ENCODE data around the gene HAP1. TPM values are rescaled to one million over a fixed set of nuclear protein-coding genes. Genes with fewer than 3 reads are reported as not detected.

Gene HAP1
- total RNA-seq, 1 experiment from 2014 or later = 0.40 TPM

DNA sequence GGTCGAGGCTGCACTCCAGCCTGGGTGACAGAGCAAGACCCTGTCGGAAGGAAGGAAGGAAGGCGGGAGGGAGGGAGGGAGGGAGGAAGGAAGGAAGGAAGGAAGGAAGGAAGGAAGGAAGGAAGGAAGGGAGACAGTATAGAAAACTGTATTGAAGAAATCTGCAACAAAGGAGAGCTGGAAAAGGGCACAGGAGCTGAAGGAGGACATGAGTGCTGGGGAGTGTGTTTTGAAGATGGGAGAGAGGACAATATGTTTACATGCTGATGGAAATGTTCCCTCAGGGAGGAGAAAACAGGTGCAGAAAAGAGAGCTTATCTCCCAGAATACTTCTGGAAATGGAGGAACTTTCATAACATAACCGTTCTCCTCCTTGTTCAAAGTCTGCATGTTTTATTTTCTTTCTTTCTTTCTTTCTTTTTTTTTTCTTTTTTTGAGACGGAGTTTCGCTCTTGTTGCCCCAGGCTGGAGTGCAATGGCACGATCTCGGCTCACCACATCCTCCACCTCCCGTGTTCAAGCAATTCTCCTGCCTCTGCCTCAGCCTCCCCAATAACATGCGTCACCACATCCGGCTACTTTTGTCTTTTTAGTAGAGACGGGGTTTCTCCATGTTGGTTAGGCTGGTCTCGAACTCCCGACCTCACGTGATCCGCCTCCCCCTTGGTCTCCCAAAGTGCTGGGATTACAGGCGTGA is 2.7 kb upstream of the HAP1 start:
- in situ Hi-C loops (cut with HindIII; ENCODE audit: low pct_unique_long_range_greater_than_20kb, low sequenced_read_pairs) = no loop called here
- DNase-seq (ENCODE audit: low read depth, low spot score) = no peak

- in situ Hi-C loops (cut with HindIII; ENCODE audit: low pct_unique_long_range_greater_than_20kb, low sequenced_read_pairs) = no loop called here
- DNase-seq (ENCODE audit: low read depth, low spot score) = no peak
These were observed 1.3 kb upstream of the HAP1 start for GRCh38 chr17:41735744-41736143.

- no peak for DNase-seq (ENCODE audit: low read depth, low spot score)
- in situ Hi-C loops (cut with HindIII; ENCODE audit: low pct_unique_long_range_greater_than_20kb, low sequenced_read_pairs) = no loop called here
These were observed 488 bp upstream of the HAP1 start for GRCh38 chr17:41734949-41735313.

- no peak for DNase-seq (ENCODE audit: low read depth, low spot score)
- in situ Hi-C loops (cut with HindIII; ENCODE audit: low pct_unique_long_range_greater_than_20kb, low sequenced_read_pairs) = no loop called here
These were observed 900 bp downstream of the HAP1 start for GRCh38 chr17:41733348-41734138.

DNA sequence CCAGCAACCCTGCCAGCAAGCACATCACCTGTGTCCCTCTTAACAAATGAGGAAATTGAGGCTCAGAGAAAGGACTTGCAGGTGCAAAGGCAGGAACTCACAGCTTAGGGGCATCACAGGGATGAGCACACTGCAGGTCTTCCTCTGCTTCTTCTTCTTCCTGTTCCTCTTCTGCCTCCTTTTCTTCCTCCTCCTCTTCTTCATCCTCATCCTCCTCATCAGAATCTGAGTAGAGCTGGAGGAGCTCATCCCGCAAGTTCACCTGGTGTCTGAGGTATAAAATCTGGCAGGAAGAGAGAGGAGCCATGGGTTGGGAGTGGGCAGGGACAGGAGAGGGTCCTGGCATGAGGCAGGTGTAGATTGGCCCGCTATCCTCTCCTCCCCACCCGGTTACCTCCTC is 2.6 kb downstream of the HAP1 start:
- DNase-seq (ENCODE audit: low read depth, low spot score) = no peak
- in situ Hi-C loops (cut with HindIII; ENCODE audit: low pct_unique_long_range_greater_than_20kb, low sequenced_read_pairs) = no loop called here

- DNase-seq (ENCODE audit: low read depth, low spot score) = no peak
- in situ Hi-C loops (cut with HindIII; ENCODE audit: low pct_unique_long_range_greater_than_20kb, low sequenced_read_pairs) = no loop called here
These were observed 4.0 kb downstream of the HAP1 start for GRCh38 chr17:41730479-41730878.

DNA sequence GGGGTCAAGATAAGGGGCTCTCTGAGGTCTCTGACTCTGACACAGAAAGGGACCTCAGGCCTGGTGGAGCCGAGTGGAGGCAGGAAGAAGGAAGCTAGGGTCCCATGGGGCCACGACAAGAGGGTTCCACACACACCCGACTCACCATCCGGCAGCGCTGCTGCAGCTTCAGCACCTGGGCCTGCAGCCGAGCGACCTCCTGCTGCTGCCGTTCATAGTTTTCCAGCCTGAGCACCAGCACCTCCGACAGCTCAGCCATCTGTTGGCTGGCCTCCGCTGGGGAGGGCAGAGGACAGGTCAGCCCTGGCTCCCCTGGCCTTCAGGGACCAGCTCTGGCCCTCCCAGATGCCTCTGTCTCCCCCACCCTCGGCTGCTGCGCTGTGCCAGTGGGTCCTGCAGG is 6.4 kb downstream of the HAP1 start:
- DNase-seq (ENCODE audit: low read depth, low spot score) = no peak
- in situ Hi-C loops (cut with HindIII; ENCODE audit: low pct_unique_long_range_greater_than_20kb, low sequenced_read_pairs) = no loop called here

- in situ Hi-C loops (cut with HindIII; ENCODE audit: low pct_unique_long_range_greater_than_20kb, low sequenced_read_pairs) = no loop called here
- no peak for DNase-seq (ENCODE audit: low read depth, low spot score)
These were observed 9.3 kb downstream of the HAP1 start for GRCh38 chr17:41725134-41725533.

- in situ Hi-C loops (cut with HindIII; ENCODE audit: low pct_unique_long_range_greater_than_20kb, low sequenced_read_pairs) = no loop called here
- DNase-seq (ENCODE audit: low read depth, low spot score) = no peak
These were observed 9.9 kb downstream of the HAP1 start for GRCh38 chr17:41724476-41725050.

- no peak for DNase-seq (ENCODE audit: low read depth, low spot score)
- in situ Hi-C loops (cut with HindIII; ENCODE audit: low pct_unique_long_range_greater_than_20kb, low sequenced_read_pairs) = no loop called here
These were observed 10.5 kb downstream of the HAP1 start for GRCh38 chr17:41723801-41724475.

GRCh38 chr17:41722231-41722630 is 12.2 kb downstream of the HAP1 start:
- no peak for DNase-seq (ENCODE audit: low read depth, low spot score)
- in situ Hi-C loops (cut with HindIII; ENCODE audit: low pct_unique_long_range_greater_than_20kb, low sequenced_read_pairs) = no loop called here

- in situ Hi-C loops (cut with HindIII; ENCODE audit: low pct_unique_long_range_greater_than_20kb, low sequenced_read_pairs) = no loop called here
- DNase-seq (ENCODE audit: low read depth, low spot score) = no peak
These were observed 16.2 kb downstream of the HAP1 start for GRCh38 chr17:41718287-41718645.

DNA sequence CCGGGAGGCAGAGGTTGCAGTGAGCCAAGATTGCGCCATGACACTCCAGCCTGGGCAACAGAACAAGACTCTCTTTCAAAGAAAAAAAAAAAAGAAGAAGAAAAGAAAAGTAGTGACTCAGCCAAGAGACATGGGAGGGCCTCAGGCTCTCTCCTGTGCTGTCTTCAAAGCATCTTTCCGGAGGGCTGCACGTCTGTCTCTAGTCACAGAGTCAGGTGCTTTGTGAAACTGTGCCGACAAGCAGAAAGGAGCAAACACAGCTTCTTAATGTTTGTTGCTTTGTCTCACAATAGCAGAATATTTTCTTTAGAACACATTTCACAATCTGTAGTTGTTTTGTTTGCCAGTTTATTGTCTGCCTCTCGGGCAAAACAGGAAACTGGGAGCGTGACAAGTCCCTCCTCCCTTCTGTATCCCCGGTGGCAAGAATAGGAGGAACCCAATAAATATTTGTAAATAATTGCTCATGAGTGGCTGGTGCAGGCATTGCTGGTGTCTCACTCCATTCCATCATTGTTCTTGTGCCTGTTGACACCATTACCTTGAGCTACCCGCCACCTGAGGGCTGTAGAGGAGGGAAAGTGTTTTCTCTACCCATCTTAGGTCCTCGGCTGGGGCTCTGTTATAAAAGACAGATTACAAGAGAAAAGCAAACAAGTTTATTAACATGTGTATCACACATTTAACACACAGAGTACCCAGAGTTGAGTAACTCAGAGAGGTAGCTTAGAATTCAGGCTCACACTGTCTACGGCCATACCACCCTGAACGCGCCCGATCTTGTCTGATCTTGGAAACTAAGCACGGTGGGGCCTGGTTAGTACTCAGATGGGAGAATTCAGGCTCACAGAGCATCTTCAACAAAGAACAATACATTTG is 16.8 kb downstream of the HAP1 start:
- DNase-seq (ENCODE audit: low read depth, low spot score) = peak; percentile 87

GRCh38 chr17:41711669-41712400 is 22.6 kb downstream of the HAP1 start, which contains the start of gene GAST:
Gene GAST, plus strand, starts transcription at chr17:41712331. Its CDS starts 3,106 bp downstream, at chr17:41715437.
- in situ Hi-C loops (cut with HindIII; ENCODE audit: low pct_unique_long_range_greater_than_20kb, low sequenced_read_pairs) = no loop called here
- no peak for DNase-seq (ENCODE audit: low read depth, low spot score)

More for the DNA sequence above, 16.8 kb downstream of the HAP1 start:
- in situ Hi-C loops (cut with HindIII; ENCODE audit: low pct_unique_long_range_greater_than_20kb, low sequenced_read_pairs) = no loop called here

- in situ Hi-C loops (cut with HindIII; ENCODE audit: low pct_unique_long_range_greater_than_20kb, low sequenced_read_pairs) = no loop called here
- DNase-seq (ENCODE audit: low read depth, low spot score) = peak; percentile 17
These were observed 23.9 kb downstream of the HAP1 start for GRCh38 chr17:41710472-41711090.

GRCh38 chr17:41707803-41708669 is 26.4 kb downstream of the HAP1 start:
- no peak for DNase-seq (ENCODE audit: low read depth, low spot score)
- in situ Hi-C loops (cut with HindIII; ENCODE audit: low pct_unique_long_range_greater_than_20kb, low sequenced_read_pairs) = no loop called here

Data from SK-MEL-5 (cell line).